NCI-H1092 (cell line): ENCODE data around the gene CYTH4.
A peak's percentile ranks its signal among the peaks of the same experiment; 100 is the strongest.
"Not testable (repeated sequence)": the region's sequence is repeated elsewhere in the genome, so short reads cannot be mapped to it uniquely, and the experiment has no call there.

Source experiments
- DNase-seq: peaks from one replicate; lab custom pipeline; 2025; lab: John Stamatoyannopoulos, UW

The CYTH4 gene

DNA sequence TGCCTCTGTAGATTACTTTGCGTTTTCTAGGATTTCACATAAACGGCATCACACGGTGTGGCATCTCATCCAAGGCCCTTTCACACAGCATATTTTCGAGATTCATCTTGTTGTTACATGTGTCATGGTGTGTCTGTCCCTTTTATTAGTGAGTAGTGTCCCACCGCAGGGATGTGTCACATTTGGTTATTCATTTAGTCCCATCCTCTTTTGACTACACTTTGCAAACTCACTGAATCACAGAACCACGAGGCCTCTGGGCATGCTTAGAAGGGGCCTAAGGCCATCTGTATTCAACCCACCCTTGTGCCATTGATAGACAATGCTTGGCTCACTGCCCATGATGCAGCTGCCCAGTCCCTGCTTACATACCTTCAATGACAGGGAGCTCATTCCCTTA, 34.1 kb upstream of the CYTH4 start:
- no peak for DNase-seq

DNA sequence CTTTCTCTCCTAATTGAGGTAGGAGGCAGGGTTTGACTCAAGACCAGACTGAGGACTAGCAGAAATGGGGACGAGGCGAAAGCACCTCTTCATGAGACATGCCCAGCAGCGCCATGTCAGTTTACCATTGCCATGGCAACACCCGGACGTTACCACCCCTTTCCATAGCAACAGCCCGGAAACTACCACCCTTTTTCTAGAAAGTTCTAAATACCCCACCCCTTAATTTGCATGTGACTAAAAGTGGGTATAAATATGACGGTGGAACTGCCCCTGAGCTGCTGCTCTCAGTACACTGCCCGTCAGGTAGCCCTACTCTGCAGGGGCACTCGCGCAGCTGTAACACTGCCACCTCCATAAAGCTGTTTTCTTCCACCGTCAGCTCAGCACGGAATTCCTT, 32.3 kb upstream of the CYTH4 start:
- no peak for DNase-seq

DNA sequence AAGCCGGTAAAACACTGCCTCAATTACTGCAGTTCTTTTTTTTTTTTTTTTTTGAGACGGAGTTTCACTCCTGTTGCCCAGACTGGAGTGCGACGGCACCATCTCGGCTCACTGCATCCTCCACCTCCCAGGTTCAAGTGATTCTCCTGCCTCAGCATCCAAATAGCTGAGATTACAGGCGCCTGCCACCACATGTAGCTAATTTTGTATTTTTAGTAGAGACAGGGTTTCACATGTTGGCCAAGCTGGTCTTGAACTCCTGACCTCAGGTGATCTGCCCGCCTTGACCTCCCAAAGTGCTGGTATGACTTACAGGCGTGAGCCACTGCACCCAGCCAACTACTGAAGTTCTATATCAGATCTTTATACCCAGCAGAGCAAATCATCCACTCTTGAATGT, 30.5 kb upstream of the CYTH4 start:
- DNase-seq: not testable (repeated sequence)

DNA sequence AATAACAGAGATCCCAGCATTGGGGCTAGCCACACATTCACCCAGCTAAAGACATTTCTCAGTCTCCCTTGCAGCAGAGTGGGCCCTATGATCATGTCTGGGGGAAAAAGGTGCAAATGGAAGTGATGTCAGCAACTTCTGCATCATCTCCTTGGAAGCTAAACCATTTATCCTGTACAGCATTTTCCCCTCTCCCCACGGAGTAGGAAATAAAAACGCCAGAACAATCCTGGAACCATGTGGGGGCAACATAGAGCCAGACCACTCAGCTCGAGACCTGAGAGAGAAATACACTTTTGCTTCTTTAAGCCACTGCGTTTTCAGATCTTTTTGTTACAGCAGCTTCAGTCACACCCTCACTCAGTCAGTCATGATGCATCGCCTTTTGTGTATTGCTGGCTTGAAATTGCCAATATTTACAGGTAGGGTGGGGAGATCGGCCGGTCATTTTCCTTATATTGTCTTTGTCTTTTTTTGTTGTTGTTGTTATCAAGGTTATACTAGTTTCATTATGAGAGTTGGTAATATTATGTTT, 29.1 kb upstream of the CYTH4 start:
- DNase-seq: no peak

DNA sequence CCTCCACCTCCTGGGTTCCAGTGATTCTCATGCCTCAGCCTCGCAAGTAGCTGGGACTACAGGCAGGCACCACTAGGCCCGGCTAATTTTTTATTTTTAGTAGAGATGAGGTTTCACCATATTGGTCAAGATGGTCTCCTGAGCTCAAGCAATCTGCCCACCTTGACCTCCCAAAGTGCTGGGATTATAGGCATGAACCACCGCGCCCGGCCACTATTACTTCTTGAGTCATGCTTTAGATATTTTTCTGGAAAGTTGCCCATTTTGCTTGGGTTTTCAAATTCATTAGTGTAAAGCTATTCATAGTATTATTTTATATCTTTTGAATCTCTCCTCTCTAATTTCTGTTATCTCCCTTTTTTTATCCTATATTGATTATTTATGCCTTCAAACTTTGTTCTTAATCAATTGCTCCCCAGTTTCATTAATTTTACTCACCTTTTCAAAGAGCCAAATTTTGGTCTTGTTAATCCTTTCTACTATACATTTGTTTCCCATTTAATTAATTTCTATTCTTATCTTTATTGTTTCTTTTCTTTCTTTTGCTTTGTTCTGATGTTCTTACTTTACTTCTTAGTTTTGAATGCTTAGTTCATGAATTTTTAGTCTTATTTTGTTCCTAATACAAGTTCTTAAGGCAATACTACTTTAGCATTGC, 28.0 kb upstream of the CYTH4 start:
- DNase-seq: no peak

DNA sequence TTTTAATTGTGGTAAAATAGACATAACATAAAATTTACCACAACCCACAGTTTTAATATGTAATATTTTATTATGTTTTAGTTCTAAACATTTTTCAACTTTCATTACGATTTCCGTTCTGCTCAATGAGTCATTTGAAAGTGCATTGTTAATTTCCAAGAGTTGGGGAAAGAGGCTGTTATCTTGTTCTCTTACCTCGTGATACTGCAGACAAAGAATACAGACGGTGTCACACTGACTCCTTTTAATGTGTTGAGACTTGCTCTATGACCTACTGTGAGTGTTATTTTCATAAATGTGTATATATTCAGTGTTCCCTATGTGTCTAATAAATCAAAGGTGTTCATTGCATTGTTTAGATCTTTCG, 27.5 kb upstream of the CYTH4 start:
- no peak for DNase-seq

DNA sequence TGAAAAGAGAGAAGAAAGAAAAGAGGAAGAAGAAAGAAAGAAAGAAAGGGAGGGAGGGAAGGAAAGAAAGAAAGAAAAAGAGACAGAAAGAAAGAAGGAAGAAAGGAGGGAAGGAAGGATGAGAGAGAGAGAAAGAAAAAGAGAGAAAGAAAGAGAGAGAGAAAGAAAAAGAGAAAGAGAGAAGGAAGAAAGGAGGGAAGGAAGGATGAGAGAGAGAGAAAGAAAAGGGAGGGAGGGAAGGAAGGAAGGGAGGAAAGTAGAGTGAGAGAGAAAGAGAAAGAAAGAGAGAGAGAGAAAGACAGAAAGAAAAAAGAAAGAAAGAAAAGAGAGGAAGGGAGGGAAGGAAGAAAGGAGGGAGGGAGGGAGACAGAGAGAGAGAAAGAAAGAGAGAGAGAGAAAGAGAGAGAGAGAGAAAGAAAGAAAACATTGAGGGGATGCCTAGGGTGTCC, 26.7 kb upstream of the CYTH4 start:
- DNase-seq: no peak

DNA sequence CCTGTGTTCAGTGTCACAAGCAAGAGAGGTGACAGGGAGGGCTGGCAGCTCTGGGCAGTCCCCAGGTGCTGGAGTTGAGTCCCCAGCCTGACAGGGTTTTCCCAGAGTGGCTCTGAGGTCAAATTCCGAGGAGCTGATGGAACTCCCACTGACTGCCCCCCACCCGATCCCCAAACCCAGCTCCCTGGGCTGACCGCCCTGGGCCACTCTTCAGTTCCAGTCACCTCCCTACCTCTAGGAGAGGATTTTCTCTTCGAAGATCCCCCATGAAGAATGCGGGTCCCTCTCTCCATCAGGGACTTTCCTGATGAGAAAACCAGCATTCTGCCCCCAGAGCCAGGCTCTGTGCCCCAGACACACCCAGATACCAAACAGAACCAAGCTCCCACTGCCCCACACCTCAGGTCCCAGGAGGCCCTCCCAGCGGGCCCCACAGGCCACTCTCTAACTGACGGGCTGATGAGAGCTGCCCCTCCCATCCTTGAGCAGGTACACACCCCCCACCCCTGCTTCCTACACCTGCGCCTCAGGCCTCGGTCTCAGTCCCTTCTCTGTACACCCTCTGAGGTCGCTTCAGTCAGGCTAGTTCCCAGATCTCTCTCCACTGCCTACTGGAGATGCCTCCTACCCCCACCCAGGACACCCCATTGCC, 26.1 kb upstream of the CYTH4 start:
- DNase-seq: no peak

DNA sequence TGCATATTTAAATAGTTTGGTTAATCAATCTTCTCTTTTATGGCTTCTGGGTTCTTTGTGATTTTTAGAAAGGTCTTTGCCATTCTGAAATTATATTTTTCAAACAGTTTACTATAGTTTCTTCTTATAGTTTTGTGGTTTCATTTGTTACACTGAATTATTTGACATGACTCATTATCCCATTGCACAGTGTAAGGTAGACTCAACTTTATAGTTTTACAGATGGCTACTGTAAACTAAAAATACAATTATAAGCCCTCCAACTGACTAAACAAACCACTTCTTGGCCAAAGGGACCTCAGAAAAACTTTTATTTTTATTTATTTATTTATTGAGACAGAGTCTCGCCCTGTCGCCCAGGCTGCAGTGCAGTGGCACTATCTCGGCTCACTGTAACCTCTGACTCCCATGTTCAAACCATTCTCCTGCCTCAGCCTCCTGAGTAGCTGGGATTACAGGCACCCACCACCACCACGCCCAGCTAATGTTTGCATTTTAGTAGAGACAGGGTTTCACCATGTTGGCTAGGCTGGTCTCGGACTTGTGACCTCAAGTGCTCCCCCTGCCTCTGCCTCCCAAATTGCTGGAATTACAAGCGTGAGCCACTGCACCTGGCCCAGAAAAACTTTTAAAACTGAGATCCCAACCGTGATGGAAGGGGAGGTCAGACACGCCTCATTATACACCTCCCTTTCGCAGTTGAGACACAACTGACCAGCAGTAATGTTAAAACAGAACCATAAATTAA, 24.1 kb upstream of the CYTH4 start:
- DNase-seq: no peak

DNA sequence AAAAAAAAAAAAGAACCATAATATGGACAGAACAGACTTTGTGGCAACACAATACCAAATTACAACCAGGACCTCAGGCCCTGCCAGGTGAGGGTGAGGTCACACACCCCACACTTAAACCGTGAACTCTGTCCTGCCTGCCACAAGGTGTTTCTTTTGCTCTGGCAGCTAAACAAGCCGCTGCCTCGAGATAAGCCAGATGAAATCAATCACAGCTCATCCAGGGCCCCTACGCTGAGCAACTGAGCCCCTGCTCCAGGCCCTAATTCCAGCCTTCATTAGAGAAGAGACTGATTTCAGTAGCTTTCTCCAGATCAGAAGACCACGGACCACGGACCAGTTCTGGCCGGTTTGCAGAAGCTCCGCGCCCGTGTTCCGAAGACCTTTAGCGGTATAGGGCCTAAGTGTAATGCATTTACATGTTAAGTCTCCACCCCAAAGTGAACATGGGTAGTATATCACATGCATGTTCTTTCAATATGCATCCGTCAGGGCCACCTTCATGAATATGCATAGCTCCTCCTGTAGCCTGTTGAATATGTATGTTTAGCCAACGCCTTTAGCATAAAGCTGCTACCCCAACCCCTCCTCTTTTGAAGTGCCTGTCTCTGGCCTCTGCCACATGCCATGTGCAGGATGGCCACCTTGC, 23.4 kb upstream of the CYTH4 start:
- DNase-seq: no peak

DNA sequence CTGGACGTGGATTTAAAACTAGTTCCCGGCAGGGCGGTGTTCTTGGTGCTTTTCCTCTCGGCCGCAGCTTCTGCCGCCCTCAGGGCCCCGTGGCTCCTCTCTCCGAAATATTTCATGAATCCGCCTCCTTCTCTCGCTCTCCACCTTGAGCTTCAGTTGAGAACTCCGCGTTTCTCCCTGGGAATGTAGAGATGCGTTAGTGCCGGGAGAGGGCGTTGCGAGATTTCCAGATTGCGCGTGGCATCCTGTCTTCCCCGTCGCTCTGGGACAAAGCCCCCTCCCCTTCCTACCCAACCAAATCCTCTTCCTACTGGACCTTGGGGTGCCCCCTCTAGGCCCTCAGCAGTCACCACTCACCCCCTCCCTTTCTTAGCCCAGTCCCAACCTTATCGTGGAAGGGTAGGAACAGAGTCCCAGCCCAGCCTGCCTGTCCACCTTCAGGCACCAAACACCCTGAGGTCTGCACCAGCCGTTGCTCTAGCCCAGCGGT, 22.7 kb upstream of the CYTH4 start:
- no peak for DNase-seq

DNA sequence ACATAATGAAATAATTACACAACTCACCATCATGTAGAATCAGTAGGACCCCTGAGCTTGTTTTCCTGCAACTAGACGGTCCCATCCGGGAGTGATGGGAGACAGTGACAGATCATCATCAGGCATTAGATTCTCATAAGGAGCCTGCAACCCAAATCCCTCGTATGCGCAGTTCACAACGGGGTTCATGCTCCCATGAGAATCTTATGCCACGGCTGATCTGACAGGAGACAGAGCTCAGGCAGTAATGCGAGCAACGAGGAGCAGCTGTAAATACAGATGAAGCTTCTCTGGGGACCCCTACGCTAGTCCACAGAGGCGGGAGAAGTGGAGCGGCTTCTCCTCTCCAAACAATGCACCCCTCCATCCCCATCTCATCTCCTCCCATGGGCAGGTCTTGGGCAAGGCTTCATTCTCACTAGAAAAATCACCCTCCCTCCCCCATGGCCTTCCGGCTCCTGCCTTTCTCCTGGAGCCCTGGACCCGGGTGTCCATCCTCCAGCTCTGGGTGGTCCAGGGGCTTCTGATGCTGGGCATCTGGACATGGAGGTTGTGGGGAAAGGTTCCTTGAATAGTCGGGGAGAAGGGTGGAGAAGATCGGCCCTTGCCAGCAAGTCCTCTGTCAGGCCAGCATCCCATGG, 22.0 kb upstream of the CYTH4 start:
- DNase-seq: no peak

DNA sequence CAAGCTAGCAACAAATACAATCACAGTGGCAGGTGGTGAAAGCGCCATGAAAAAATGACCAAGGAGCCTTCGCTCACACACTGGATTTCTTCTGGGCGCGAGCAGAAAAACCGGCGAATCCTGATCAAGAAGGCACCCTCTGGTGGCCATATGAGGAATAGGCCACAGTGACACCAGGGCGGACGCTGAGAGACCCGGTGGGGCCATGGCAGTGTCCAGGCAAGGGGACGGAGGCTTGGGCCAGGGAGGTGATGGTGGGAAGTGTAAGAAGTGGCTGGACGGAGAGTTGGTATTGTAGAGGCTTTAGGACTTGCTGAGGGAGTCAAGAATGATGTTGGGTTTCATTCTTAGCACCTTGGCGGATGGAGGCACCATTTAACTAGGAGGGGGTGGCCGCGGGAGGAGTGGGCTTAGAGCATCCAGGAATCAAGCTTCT, 21.4 kb upstream of the CYTH4 start:
- peak; percentile 34 for DNase-seq

DNA sequence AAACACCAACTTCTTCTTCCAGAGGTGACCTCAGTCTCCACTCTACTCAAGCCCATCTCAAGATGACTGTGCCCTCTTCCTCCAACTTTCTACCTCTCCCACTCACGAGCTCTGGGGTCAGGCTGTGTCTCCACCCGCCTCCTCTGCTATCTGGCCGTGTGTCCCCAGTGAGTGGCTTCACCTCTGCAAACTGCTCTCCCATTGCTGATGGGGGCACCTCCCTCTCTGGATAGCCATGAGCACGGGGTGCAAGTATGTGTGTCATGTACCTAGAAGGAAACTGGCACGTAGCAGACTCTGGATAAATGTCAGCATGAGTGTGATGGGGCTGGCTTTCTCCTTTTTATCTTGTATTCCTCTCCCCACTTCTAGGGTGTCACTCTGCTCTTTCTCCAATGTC, 20.0 kb upstream of the CYTH4 start:
- no peak for DNase-seq

DNA sequence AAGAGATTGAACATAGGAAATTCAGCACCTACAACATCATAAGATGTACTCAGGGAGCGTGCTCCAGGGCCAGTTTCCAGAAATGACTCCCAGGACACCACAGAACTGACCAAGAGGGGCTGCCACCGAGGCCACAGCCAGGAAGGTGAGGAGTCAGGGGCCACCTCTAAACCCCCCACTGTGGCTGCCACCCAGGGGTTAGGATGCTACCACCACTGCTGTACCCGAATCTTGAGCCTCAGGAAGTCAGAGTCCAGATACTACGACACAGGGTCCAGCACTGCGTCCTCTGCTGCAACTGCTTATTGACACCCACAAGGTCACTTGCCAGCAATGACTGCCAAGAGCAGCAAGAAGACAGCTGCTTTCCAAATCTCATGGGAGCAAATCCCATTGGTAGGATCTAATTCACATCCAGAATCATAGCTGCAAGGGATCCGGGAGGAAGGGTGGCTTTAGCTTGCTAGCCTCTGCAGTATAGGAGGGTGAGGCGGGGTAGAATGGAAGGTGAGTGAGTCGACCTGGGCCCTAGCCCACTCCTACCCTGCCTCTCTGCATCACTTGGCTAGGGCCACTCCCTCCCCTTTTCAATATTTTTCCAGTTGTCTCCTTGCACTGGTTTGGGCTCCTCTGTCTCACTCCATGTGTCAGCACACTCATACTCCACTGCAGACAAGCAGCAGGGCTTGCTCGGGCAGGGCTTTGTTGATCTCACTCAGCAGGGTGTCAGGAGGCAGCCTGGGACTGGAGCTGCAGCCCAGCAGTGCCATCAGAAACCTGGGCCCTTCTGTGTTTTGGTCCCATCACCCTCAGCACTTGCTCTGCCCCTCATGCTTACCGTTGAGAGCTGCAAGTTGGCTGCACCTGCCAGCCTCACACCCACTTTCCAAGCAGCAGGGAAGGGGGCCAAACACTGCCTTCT, 18.1 kb upstream of the CYTH4 start:
- no peak for DNase-seq

DNA sequence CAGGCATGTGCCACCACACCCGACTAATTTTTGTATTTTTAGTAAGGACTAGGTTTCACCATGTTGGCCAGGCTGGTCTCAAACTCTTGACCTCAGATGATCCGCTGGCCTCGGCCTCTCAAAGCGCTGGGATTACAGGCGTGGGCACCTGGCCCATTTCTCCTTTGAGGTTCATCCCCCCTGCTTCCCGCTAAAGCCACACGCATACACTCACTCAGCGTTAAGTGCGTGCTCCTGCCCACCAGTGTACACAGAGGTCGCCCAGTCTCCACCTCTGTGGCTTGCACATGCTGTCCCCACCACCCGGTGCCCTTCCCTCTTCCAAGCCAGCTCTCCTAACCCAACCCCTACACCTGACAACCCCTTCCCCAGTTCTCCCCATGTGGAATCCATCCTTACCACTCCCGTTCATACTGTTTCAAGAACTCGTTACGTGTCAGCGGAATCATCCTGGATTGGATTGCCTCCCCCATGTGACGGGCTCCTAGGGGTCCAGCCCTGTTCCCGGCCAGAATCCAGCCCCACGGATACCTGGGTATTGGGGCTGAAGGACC, 15.7 kb upstream of the CYTH4 start:
- DNase-seq: no peak

DNA sequence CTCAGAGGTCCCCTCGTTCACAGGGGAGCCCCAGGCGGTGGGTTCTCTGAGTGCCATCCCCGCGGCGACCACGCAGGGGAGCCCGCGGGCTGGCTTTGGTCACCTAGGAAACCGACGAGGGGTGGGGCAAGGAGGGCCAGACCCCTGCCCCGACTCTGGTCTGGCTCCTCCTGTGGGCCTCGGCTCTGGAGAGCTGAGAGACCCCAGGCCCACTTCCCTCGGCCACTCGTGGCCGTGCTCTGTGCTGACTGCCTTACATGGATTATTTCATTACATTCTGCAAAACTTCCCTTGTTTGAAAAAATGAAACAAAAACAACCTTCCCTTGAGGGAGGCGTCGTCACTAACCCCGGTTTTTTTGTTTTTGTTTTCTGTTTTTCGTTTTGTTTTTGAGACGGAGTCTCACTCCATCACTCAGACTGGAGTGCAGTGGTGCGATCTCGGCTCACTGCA, 15.1 kb upstream of the CYTH4 start:
- peak; percentile 28 for DNase-seq

DNA sequence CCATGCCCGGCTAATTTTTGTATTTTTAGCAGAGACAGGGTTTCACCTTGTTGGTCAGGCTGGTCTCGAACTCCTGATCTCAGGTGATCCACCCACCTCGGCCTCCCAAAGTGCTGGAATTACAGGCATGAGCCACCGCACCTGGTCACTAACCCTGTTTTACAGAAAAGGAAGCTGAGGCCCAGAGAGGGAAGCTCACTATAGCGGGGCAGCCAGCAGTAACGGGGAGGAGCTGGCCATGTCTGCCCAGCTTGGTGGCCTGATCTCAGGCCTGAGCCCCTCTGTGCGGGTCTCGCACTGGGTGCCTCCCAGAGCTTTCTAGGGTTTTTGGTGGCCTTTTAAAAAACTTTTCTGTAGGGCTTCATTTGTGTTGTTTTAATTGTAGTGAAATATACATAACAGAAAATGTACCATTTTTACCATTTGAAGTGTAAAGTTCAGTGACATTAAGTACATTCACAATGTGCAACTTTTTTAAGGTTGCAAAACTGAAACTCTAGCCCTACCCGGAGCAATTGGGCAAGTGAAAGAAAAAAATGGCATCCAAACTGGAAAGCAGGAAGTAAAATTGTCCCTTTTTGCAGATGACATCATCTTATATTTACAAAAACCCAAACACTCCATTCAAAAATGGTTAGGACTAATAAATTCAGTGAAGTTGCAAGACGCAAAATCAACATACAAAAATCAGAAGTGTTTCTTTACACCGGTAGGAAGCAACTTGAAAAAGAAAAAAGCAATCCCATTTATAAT, 14.5 kb upstream of the CYTH4 start:
- no peak for DNase-seq

DNA sequence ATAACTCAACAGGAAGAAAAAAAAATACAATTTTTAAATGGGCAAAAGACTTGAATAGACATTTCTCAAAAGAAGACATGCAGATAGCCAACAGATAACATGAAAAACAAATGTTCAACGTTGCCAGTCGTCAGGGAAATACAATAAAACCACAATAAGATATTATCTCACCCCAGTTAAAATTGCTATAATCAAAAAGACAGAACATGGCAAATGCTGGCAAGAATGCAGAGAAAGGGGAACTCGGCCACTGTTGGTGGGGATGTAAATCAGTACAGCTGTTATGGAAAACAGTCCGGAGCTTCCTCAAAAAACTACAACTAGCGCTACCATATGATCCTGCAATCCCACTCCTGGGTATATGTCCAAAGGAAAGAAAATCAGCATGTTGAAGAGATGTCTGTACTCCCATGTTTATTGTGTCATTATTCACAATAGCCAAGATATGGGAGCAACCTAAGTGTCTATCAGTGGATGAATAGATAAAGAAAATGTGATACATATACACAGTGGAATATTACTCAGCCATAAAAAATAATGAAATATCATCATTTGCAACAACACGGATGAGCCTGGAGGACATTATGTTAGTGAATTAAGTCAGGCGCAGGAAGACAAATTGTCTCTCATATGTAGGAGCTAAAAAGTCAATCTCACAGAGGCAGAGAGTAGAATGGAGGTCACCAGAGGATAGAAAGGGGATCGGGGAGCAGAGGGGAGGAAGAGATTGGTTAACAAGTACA, 12.2 kb upstream of the CYTH4 start:
- DNase-seq: no peak
